UCSD-AML1 (cell line): ENCODE results near the gene CD58.
"Not testable (repeated sequence)": the region's sequence is repeated elsewhere in the genome, so short reads cannot be mapped to it uniquely, and the experiment has no call there.

Source experiments
- DNase-seq: peaks from one replicate; lab custom pipeline; 2025; ENCODE audit not compliant: unreplicated experiment; lab: John Stamatoyannopoulos, UW

The CD58 gene, protein sequence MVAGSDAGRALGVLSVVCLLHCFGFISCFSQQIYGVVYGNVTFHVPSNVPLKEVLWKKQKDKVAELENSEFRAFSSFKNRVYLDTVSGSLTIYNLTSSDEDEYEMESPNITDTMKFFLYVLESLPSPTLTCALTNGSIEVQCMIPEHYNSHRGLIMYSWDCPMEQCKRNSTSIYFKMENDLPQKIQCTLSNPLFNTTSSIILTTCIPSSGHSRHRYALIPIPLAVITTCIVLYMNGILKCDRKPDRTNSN

DNA sequence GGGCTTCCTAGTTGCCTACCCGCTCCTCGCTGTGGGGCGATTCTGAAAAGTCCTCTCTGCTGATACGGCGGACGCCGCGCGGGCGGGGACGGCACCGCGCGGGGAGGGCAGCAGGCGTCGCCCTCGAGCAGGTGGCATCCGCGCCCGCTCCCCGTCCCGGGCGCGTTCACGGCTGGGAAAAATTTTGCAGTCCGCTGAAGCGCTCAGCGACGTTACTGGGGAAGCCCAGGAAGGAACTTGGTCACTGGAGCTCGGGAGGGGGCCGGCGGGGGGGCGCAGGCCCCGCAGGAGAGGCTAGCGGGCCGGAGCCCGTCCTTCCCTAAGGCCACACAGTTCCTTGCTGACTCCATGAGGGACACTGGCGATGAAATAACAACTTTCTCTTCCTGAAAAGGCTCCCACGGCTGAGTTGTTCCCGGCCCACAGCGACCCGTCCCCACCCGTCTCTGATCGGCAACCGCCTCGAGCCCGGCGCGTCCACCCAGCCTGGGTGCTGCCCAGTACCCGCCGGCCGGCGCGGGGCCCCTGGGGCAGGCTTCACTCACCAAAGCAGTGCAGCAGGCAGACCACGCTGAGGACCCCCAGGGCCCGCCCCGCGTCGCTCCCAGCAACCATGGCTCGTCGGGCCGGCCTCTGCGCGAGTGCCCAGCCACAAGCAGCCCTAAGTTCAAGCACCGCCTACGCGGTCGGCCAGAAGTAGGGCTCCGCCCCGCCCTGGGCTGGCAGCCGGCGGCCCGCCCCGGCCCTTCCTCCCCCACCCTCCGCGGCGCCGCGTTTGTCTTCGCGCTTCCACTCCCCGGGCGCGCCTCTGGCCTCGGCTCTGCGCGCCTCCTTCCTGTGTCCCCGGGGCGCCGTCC is at the start of gene CD58:
CD58 (minus strand) TSS at position 669 of the 857 bp plus-strand sequence; CDS start at position 615, 54 bp downstream.
- DNase-seq: peak; percentile 91

DNA sequence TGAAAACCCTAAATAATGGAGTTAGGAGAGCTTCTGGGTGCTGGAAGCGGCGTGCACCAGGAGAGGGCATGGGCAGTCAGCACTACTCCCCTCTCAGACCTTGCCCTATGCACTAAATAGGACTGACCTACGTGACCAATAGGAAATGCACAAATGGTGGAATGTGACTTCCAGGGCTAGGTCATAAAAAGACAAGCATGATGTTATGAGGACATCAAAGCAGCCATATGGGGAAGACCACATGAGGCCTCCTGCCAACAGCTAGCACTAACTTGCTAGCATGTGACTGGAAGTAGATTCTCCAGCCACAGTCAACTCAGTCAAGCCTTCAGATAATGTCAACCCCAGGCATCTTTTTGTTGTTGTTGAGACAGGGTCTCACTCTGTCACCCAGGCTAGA is 49.6 kb upstream of the CD58 start:
- DNase-seq: not testable (repeated sequence)

DNA sequence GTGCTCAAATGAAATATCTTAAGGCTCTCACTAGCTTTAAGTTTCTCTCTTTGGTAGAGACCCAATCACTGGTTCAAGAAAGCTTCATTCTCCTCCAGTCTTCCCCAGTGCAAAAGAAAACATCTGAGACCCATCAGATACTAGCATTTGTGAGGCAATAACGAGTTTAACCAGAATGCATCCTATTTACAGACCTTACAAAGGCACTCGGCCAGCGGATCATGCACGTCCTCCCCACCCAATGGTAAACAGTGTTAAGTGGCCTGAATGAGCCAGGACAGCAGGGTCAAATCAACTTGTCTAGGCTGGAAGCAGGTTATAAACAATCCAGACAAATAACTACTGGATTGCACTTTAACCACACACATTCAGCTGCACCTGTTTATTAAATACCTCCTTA is 48.3 kb upstream of the CD58 start:
- not testable (repeated sequence) for DNase-seq

DNA sequence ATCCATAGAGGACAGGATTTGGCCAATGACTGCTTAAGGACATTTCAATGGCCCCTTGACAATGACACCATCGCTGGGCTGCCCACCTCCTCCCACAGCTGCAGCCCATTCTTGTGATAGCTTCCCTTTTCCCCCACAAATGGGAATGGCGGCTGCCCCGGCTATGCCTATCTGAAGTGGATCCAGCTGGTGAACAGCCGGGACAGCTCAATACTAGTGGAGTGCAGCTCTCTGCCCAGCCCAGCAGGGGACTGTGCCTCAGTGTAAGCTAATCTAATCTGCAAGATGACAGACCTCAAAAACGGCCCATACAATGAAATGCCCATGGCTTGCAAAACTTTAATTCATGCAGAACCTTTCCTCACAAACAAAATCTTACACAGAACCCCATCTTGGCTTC is 47.0 kb upstream of the CD58 start:
- not testable (repeated sequence) for DNase-seq

DNA sequence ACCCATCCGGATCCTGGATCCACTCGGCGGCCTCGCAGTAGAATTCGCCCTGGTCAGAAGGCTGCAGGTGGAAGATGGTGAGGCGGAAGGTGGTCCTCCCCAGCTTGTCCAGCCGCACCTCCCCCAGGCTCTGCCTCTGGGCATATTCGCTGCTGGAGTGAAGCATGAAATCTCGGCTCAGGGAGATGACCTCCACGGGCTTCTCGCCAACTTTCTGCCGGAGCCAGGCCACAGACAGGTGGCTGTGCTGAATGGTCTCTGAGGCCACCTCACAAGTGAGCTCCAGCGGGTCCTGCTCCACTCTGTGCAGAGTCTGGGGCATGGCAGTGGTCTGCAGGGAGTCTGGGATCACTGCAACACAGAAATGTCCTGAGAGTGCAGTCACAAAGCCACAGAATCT is 43.0 kb upstream of the CD58 start:
- not testable (repeated sequence) for DNase-seq

DNA sequence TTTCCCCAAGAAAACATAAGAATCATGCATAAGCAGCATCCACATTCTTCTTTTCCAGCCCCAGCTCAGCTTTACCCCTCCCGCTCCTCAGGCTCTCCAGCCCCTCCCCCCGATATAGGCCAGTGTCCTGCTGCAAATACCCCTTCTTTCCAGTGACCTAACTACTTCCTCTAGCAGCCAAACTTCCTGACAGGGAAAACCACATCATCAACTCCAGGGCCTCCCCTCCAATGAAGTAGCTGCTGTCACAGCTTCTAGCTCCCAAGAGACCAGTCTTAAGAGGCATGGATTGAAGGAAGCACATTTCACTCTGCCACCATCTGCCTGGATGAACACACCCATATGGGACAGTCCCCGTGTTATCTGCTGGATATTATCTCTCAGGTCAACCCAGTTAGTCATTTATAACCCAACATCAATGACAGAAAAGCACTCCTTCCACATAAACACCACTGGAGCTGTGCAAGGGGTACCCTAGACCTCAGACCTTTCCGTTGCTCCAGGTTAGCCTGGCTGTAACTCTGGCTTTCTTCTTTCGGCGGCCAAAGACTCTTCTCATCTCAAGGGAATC is 39.1 kb upstream of the CD58 start:
- DNase-seq: peak; percentile 37

DNA sequence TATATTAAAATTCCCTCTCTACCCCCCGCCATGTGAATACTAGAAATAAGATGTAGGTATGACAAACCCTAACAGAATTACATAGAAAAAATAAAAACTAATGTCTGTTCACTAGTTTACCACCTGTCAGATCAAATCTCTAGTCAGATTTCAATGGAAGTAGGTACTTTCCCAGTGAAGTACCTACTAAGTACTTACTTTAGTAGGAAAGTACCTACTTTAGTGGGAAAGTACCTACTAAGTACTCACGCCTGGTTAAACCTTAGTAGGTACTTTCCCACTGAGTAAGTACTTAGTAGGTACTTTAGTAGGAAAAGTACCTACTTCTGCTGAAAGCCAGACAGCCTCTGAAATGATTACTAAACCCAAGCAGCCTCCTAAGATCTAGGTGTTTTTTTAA is 38.0 kb upstream of the CD58 start:
- not testable (repeated sequence) for DNase-seq

DNA sequence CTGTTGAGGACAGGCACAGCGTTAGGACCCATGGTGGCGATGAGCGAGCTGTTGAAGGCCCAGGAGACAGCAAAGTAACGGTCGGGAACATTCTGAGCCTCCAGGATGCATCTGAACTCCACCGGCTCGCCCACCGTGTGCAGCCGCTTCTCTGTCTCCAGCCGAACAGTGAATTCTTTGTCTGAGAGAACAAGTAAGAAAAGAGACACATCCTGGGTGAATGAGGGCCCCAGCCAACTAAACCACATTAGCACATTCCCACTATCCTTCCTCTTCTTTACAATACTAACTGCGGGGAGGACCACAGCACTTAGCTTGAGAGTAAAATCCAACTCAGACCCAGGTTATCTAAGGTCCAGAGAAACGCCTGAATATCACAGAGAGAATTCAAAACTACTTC is 37.3 kb upstream of the CD58 start:
- DNase-seq: not testable (repeated sequence)

DNA sequence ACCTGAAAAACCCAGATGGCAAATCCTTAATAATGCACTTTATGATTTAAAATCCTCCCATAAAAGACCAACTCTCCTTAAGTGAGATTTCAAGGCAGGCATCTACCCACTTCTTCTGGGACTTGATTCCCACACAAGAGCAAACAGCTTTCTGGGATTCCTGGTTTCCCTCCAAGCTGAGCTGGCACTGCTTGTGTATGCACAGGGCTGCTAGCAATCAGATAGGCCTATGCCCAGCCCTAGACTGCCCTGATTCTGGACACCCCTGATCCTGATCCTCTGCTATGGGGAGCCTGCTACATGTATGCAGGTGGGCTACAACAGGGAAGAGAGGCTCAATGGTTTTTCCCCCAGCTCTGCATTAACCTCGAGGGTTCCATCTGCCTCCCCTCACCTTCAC is 36.6 kb upstream of the CD58 start:
- not testable (repeated sequence) for DNase-seq

DNA sequence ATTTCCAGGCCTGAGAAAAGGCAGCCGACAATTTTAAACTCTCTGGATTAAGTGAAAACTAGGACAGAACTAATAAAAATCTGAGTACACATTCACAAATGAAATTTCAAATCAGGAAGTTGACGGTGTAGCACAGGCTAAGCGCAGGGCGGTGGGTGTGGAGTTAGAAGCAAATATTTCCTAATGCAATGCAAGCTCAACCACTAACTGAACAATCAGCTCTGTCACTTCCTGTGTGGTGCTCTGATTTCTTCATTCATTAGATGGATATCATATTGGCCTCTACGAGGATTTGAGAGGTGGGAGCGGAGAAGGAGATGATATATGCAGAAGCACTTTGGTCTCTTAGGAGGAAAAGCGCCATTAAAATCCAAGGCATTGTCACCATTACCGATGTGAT is 35.2 kb upstream of the CD58 start:
- DNase-seq: not testable (repeated sequence)

DNA sequence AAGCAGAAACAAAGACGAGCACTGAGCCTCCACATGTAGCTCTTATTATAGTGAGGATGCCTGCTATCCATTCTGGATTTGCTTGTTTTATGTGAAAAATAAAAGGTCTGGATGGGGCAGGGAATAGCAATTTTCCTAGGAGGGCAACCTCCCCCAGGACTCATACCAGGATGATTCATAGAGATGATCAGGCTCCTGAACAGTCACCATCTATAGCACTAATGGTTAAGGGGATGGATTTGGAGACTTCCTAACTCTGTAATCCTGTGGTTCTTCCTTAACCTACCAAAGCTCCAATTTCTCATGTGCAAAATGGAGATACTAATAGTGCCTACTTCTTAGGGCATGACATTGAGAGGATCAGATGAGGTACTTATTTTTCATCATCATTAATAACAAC is 34.5 kb upstream of the CD58 start:
- DNase-seq: no peak

DNA sequence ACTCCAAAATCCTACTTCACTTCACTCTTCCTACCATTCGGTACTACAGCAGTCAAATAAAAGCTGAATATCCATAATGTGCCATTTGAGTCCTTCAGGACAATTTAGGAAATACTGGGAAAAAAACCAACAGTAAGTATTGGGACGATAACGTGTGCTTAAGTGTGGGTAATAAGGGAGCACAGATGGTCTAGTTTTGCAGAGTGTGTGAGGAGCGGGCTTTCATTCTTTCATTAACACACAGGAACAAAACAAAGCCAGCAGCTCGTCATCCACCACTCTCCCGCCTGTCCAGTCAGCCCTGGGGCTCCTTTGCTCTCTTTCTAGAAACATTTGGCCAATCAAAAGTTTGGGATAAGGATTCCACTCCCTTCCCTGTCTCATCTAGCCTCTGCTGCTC is 33.6 kb upstream of the CD58 start:
- DNase-seq: not testable (repeated sequence)

DNA sequence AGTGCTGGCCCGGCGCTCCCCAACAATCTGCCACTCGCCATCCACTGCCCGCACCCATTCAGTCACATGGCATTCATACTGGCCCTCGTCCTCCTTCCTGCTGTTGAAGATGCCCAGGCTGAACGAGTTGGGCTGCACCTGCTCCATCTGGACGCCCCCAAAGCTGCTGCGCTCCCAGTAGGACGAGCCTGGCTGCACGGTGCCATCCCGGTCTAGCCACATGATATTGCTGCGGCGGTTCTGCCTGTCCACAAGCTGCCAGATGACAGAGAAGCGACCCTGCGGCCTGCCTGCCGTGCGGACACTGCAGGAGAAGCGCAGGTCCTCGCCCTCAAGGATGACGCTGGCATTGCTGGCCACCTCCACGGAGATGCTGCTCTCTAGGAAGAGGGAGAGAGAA is 32.8 kb upstream of the CD58 start:
- DNase-seq: not testable (repeated sequence)

DNA sequence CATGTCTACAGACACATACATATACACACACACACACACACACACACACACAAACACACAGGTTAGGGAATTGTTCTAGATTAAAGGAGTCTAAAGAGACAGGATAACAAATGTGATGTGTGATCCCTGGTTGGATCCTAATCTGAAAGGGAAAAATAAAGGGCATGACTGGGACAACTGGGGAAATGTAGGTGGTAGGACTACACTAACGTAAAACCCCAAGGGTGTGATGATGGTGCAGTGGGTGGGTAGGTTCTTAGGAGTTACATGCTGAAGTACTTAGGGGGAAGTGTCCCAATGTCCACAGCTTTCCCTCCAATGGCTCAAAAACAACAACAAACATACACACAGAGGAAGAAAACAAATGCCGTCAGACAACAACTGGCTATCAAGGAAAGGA is 28.5 kb upstream of the CD58 start:
- DNase-seq: not testable (repeated sequence)

DNA sequence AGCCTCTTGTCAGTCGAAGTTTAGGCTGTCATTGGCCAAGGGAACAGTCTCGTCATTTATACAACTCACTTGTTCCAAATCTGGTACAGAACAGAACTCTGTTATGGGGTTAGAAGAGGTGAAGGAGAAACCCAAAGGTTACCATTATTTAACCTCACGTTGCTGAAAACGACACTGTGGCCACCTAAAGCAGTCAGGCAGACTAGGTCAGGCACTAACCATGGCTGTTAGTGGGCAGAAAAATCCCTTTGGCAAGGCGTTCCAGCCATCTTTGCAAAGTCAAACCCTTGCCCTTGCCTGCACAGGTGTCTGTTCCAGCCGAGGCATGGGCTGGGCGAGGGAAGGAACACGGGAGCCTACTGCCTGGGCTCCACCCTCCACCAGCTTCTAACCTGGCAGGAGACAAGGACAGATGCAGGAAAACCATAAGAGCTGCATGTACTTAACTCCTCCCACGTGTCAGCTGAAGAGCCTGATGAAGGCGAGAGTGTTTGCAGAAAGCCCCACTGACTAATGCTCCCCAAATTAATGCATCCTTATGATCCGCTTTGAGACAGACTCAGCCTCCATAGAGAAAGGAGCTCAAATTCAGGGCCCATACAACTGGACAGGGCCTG is 27.7 kb upstream of the CD58 start:
- DNase-seq: not testable (repeated sequence)

DNA sequence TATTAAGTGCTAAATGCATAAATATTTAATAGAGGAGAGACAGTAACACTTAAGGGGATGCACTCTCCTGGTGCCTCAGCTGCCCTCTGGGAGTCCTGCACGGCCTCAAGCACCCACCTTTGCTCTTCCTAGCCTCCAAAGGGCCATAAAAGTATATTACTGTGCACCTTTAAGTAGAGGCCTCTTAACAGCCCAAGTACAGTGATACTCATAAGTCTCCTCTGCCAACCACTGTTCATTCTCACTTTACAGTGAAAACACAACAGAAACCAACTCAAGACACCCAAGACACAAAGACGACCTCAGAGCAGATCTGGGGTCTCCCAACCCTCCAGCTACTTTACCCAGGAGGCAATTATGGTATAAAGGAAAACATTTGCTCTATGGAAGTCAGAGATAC is 26.6 kb upstream of the CD58 start:
- not testable (repeated sequence) for DNase-seq

DNA sequence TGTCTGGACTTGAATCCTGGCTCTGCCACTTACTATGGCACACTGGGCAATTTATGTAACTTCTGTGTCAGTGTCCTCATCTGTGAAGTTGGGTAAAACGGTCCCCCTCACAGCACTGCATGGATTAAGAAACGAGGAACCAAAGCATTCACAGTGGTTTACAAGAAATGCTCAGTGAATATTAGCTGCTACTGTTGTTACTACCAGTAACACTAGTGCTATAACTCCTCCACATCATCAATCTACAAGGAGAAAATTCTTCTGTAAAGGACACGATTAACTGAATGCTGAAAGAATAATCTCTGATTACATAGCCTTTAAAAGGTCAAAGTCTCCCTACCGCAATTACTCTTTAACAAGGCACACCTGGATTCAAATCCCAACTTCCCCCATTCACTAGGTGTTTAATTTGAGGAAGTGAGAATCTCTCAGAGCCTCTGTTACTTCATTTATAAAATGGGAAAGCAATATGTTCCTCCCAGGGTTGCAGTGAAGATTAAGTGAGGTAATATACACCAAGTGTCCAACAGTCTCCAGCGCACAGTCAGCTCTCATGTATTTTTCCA is 26.0 kb upstream of the CD58 start:
- not testable (repeated sequence) for DNase-seq

DNA sequence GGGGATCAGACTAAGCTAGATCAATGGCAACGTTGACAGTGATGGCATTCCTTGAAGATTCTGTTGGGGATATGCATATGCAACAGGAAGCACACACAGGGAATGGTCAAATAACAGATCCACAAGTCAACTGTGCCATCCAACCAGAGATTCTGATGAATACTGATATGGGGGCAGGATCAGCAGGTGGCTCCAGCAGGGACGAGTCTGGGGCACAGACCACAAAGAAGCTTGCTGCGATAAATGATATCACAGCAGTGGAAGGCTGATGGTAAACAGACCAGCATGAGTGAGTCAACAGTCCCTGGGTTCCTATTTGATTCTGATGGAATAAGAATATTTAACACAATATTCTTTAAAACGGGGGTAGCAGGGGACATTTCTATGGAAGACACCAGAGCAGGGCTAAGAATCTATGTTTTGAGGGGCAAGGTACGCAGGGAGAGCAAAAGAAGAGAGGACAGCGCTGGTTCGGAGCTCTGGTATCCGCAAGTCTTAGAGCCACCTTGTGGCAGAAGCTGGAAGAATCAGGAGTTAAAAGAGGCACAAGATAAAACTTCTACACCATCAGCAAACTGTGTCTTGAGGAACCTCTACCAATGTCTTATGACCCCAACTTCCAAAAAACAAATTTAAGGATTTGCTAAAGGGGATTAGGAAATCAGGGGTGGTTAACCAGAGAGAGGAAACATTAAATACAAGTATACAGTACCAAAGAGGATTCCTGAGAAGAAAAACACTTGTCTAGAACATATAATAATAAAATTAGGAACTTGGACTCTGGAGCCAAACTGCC is 25.3 kb upstream of the CD58 start:
- not testable (repeated sequence) for DNase-seq

DNA sequence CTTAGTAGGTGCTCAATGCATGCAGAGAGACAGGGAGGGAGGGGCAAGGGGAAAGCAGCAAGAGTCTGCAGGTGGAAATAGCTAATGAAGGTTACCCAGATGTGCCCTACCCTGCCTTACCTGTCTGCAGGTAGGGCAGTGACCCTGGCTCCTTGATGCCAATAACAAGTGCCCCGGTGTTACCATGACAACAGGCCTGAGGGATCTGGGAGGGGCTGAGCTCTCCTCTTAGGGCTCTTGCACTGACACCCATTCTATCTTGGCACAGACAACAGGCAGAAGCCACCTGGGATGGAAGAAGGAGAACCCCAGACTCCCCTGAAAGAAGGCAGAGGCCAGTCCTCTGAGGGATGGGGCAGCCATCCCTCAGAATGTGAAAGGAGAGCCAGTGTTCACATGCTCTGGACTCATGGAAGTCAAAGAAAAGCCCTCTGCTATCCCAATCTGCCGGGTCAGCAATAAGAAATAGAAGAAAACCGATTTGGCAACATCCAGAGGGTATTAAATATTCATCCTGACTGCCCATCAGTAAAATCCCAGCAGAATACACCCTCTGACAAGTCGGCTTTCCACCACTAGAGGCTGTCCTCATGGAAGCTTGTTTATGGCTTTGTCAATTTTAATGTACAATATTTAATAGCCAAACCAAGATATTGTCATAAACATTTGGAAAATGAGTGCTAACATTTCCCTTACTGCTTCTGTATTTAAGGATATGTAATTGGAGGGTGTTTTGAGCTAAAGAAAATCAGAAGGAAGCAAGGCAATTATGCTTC is 24.4 kb upstream of the CD58 start:
- DNase-seq: not testable (repeated sequence)

DNA sequence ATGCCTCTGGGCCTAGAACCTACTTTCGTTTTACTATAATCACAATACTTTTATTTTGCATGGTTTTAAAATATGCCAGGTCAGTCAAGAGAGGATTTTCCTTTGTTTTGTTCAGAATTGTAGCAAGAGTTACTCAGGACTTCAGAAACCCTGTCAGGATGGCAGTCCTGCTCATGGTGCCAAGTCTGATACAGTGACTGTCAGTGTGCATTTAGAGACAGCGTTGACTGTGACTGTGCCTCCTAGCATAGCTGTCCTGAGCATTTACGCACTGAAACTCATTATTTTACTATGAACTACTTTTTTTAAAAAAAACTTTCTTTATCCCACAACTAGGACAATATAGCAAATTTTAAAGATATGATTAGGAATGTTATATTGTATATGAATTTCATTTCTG is 23.2 kb upstream of the CD58 start:
- DNase-seq: not testable (repeated sequence)
